Measurements from ENCODE around the gene MORN5.

- TF ChIP-seq CTCF (IDR thresholded peaks at IDR 0.05; ENCODE audit: low read depth, low read length, missing input control) (no peak), EGR1 (IDR thresholded peaks at IDR 0.05; ENCODE audit: low read depth in 2 of 2) (no peak), ZBTB33 (IDR thresholded peaks at IDR 0.05) (no peak), YY1 (IDR thresholded peaks at IDR 0.05) (no peak), MAX (IDR thresholded peaks at IDR 0.05) (no peak), ATF3 (IDR thresholded peaks at IDR 0.05) (no peak), TAF1 (conservative IDR thresholded peaks at IDR 0.05) (no peak), REST (IDR thresholded peaks at IDR 0.05) (no peak), RAD21 (IDR thresholded peaks at IDR 0.05) (no peak), RXRA (IDR thresholded peaks at IDR 0.05) (no peak), GABPA (IDR thresholded peaks at IDR 0.05 in 1 of 2, conservative IDR thresholded peaks at IDR 0.05 in 1 of 2) (no peak), JUND (IDR thresholded peaks at IDR 0.05) (no peak), HNF4G (IDR thresholded peaks at IDR 0.05) (no peak)
Observed at GRCh38 chr9:122234022-122234748, 74.5 kb downstream of the MORN5 start.

Measured in liver (tissue), 3 donors.